Hepatocyte (in vitro differentiated cells): ENCODE results near the gene MICOS13.

Experiments used
- CTCF ChIP-seq: fragments of 200-600 bp; sonication (generic); IDR thresholded peaks from 2 replicates; pipeline ENCODE4 v1.5.1; 2016; ENCODE audit warnings: antibody characterized with exemption, mild to moderate bottlenecking; ENCODE audit not compliant: poor library complexity
- EZH2phosphoT487 ChIP-seq: fragments of 200-600 bp; sonication (generic); IDR thresholded peaks from one replicate; pipeline ENCODE4 v1.6.1; 2018; ENCODE audit warnings: antibody characterized with exemption, mild to moderate bottlenecking, low read depth, moderate library complexity; ENCODE audit not compliant: unreplicated experiment, severe bottlenecking

GRCh38 chr19:5664515-5664914 is 15.8 kb downstream of the MICOS13 start:
- TF ChIP-seq CTCF (no peak), EZH2phosphoT487 (no peak)
